Measurements from ENCODE around the gene IQSEC3.
"Not testable (repeated sequence)": the region's sequence is repeated elsewhere in the genome, so short reads cannot be mapped to it uniquely, and the experiment has no call there.

The IQSEC3 gene

DNA sequence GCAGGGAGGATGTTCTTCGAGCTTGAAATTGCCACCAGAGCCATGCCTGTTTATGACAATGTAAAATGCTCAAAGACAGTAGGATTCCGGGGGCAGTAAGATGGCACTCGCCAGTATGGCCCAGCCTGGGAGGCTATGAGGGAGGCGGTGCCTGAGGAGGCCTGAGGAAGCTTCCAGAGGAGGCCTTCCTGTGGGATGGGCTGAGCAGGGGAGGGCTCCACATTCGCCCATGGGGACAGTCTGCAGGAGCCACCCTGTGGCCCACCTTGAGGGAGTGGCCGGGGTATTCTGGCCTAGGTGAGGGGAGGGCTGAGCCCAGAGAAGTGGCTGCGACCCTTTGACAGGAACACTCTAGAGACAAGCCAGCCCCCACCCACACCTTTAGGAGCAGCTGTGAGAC lies 50.7 kb downstream of the IQSEC3 start:
- DNase-seq, result no peak
- TF ChIP-seq POLR2A (IDR thresholded peaks at IDR 0.05; ENCODE audit: low read length), result no peak
- TF ChIP-seq GATA1 (IDR thresholded peaks at IDR 0.05; ENCODE audit: low read depth, low read length), result no peak

DNA sequence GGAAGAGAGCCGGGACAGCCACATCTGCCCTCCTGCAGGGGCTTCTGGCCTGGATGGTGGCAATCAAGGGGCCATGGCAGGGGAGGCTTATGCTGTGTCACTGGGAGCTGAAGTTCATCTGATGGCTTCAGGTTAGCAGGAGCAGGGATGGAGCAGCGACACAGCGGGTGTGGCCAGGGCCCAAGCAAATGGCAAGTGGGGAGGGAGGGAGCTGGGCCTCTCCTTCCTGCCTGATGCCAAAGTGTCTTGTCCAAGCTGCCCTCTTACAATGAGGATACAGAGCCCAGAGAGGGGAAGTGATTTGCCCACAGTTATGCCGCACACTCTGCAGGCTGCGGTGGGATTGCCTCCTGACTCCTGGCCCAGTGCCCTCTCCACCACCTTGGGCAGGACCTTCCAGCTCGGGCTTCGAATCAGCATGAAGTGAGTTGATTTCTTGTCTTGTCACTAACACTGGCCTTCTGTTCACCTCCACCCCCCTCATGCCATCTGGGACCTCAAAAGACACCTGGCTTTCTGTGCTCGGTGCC lies 51.3 kb downstream of the IQSEC3 start:
- DNase-seq, result no peak

DNA sequence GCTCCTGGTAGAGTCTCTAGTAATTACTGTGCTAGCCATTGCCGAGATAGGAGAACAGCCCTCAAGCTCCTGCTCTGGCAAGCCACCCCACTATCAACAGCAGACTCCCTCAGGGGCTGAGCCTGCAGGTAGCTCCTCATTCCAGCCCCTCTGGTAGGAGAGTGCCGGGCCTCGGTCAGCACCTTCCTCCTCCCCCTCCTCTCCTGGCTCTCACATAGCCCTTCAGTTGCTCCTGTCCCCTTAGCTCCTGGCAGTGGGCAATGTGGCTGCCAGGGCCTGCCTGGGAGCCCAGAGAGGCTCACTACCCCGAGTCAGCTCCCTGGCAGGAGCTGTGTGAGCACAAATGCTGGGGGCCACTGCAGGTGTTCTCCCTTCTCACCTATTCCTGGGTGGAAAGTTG lies 52.0 kb downstream of the IQSEC3 start:
- no peak for DNase-seq
- TF ChIP-seq POLR2A (IDR thresholded peaks at IDR 0.05; ENCODE audit: low read length) (no peak), GATA1 (IDR thresholded peaks at IDR 0.05; ENCODE audit: low read depth, low read length) (no peak)

More for the DNA sequence above, 51.3 kb downstream of the IQSEC3 start:
- TF ChIP-seq GATA1 (IDR thresholded peaks at IDR 0.05; ENCODE audit: low read depth, low read length), result no peak
- no peak for TF ChIP-seq POLR2A (IDR thresholded peaks at IDR 0.05; ENCODE audit: low read length)

DNA sequence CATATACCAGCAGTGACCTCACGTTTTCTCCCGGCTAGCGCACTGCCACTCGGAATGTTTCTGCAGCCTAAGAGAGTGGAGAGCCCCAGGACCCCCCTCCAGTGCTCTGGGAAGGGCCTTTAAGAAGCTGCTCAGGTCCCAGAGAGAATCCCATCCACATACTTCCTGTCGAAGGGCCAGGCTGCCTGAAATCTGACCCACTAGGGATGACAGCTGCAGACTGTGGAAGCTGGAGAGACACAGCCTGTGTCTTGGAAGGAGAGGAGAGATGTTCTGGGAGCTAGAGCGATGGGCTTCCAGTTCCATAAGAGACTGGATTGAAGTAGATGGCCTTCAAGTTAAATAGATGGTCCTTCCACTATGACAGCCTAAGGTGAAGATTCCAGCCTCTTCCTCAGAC lies 54.4 kb downstream of the IQSEC3 start:
- no peak for DNase-seq
- no peak for TF ChIP-seq GATA1 (IDR thresholded peaks at IDR 0.05; ENCODE audit: low read depth, low read length)
- no peak for TF ChIP-seq POLR2A (IDR thresholded peaks at IDR 0.05; ENCODE audit: low read length)

DNA sequence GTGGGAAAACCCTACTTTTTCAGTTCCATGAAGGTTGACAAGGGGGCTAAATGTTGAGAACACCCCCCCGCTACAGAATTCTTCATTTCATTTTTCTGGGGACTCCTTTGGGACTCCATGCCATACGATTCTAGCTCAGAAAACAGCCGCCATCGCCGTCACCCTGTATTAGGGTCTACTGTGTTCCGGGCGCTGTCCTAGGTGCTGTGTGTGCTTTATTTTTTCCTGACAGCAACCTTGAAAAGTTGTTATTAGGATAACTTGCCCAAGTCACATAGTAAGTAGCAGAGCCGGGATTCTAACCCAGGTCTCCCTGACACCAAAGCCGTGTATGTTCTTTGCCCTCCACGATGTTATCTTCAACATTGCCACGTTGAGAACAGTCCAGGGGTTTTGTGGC lies 55.1 kb downstream of the IQSEC3 start:
- TF ChIP-seq GATA1 (IDR thresholded peaks at IDR 0.05; ENCODE audit: low read depth, low read length), result no peak
- no peak for TF ChIP-seq POLR2A (IDR thresholded peaks at IDR 0.05; ENCODE audit: low read length)
- DNase-seq, result no peak

DNA sequence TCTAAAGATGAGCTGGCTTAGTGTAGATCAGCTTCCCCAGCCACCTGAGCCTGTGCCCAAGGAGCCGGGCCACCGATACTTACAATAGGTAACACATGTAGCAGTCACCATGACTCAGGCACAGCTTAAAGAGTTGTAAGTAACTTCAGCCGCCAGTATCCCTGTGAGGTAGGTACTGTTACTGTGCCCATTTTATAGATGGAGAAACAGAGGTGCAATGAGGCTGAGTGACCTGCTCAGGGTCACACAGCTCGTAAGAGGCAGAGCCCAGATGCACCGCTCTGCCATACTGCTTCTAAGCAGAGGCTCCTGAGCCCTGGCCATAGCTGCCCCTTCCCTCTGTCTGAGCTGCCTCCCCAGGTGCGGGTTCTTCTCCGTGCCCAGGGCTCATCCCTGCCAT lies 58.5 kb downstream of the IQSEC3 start:
- DNase-seq, result no peak
- TF ChIP-seq POLR2A (IDR thresholded peaks at IDR 0.05; ENCODE audit: low read length), result no peak
- no peak for TF ChIP-seq GATA1 (IDR thresholded peaks at IDR 0.05; ENCODE audit: low read depth, low read length)

DNA sequence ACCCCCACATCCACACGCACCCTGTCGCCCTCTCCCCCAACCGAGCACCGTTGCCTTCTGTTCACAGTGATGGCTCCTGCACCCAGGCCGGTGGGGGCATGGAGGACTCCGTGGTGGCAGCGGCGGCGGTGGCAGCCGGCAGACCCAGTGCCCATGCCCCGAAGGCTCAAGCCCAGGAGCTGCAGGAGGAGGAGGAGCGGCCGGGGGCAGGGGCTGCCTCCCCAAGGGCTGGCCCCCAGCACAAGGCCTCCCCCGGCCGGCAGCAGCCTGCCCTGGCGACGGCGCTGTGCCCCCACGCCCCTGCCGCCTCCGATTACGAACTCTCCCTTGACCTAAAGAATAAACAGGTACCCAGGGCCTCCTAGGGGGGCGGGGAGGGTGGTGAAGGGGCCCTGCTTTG lies 59.0 kb downstream of the IQSEC3 start:
- no peak for DNase-seq
- TF ChIP-seq GATA1 (IDR thresholded peaks at IDR 0.05; ENCODE audit: low read depth, low read length) (no peak), POLR2A (IDR thresholded peaks at IDR 0.05; ENCODE audit: low read length) (no peak)

DNA sequence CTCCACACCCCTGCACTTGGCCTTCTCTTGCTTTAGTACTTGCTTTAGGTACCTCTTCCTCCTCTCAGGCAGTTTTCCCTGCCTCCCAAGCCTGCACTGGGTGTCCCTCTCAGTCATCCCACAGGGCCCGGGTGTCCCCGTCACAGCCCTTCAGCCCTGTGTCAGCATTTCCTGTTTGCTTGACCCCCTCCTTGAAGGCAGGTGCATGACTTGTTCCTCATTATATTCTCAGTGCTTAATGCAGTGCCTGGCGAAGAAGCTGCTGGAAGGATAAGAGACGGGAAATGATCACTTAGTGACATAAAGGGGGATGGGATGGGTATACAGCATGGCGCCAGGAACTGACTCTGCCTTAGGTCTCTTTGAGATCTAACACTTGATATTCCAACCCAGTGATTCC lies 61.5 kb downstream of the IQSEC3 start:
- DNase-seq, result no peak

DNA sequence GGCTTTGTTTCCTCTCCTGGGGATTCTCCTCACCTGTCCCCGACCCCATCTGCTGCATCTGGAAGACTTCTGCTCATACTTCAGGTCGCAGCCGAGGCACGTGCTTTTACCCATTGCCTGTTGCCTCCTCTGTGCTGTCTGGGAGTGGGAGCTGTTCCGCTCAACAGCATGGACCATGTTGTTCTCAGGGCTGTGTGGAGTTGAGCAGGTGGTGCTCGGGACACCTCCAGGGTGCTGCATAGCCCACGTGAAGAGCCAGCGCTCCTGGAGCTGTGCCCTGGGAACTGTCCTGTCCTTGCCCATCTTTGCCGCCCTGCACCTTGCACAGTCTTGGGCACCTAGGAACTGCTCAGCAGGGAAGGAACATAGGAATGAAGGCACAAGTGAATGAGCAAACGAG lies 62.4 kb downstream of the IQSEC3 start:
- TF ChIP-seq GATA1 (IDR thresholded peaks at IDR 0.05; ENCODE audit: low read depth, low read length), result no peak
- no peak for DNase-seq

More for the DNA sequence above, 61.5 kb downstream of the IQSEC3 start:
- TF ChIP-seq POLR2A (IDR thresholded peaks at IDR 0.05; ENCODE audit: low read length), result no peak
- no peak for TF ChIP-seq GATA1 (IDR thresholded peaks at IDR 0.05; ENCODE audit: low read depth, low read length)

DNA sequence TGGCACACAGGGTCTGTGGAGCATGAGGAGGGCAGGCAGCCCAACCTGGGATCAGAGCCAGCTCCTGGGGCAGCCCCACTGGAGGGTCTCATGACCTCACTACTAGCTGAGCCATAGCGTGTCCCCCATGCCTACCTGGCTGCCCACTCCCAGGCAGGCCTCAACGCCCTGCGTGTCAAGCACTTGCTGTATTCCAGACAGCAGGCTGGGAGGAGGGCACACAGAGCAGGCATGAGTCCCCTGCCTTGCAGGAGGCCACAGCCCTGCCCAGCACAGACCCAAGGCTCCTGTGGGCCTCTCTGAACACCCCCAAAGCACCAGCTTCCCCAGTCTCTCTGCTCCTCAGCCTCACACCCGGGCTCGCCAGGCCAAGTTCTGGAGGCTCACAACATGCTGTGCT lies 64.0 kb downstream of the IQSEC3 start:
- no peak for DNase-seq
- no peak for TF ChIP-seq GATA1 (IDR thresholded peaks at IDR 0.05; ENCODE audit: low read depth, low read length)
- TF ChIP-seq POLR2A (IDR thresholded peaks at IDR 0.05; ENCODE audit: low read length), result no peak

DNA sequence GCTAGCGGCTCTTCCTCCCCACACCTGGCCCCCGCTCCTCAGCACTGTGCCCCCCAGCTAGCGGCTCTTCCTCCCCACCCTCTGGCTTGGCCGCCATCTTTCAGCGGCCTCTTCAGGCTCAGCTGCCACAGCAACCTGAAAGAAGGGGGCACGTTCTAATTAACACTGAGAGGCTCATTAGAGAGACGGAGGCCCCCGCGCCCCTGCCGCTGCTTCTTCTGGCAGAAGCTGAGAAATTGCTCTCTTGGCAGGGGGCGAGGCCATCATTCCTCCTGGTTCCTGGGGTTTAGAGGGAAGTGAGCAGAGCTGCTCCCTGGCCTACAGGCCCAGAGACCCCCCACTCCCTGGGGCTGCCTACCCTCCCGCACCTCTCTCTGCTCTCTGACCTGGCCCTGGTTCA lies 64.4 kb downstream of the IQSEC3 start:
- TF ChIP-seq POLR2A (IDR thresholded peaks at IDR 0.05; ENCODE audit: low read length) (no peak), GATA1 (IDR thresholded peaks at IDR 0.05; ENCODE audit: low read depth, low read length) (no peak)

DNA sequence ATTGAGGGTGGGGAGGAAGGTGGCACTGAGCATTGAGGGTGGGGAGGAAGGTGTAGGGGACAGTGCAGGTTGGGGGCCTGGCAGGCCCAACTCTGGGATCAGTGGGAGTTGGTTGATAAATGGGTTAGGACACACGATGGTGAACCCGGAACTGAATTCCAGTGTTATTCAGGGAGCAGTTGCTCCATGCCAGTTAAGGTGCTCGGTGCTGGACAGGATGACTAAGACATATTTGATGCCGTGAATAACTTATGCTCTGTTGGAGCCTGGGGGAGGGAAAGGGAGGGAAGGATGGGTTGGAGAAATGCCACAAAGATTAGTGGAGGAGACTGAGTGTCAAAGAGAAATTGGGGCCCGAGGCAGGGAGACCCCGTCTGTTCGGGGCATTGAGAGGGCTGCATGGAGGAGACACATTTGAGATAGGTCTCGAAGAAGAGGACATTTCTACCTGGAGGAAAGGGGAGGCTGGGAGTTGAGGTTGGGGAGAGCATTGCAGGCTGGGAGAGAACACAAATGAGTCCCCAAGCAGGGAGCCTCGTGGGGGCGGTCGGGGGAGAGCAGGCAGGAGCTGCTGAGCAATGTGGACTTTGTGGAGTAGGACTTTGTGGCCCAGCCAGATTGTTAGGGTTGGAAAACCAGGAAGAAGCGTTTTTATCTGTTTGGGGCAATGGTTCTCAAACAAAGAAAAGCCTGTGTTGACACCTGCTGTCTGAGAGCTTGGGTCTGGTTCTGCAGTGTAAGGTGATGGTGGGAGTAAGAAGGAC lies 65.3 kb downstream of the IQSEC3 start:
- TF ChIP-seq GATA1 (IDR thresholded peaks at IDR 0.05; ENCODE audit: low read depth, low read length) (no peak), POLR2A (IDR thresholded peaks at IDR 0.05; ENCODE audit: low read length) (no peak)
- no peak for DNase-seq

More for the DNA sequence above, 64.4 kb downstream of the IQSEC3 start:
- DNase-seq, result no peak

DNA sequence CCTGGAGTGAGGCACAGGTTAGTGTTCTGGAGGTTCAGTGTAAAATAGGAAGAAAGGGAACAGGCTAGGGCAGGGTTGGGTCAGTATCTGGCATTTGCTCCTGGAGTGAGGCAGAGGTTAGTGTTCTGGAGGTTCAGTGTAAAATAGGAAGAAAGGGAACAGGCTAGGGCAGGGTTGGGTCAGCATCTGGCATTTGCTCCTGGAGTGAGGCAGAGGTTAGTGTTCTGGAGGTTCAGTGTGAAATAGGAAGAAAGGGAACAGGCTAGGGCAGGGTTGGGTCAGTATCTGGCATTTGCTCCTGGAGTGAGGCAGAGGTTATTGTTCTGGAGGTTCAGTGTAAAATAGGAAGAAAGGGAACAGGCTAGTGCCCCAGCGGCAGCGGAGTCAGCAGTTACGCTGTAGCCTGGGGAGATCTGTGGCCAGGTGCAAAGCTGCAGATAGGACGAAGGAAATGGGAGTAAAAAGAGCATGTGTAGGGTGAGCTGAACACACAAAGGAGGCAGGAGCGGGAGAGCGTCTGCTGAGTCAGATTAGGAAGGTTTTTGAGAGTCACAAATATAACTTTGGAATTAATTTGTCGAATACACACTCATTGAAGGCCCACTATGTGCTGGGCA lies 67.2 kb downstream of the IQSEC3 start:
- not testable (repeated sequence) for DNase-seq

DNA sequence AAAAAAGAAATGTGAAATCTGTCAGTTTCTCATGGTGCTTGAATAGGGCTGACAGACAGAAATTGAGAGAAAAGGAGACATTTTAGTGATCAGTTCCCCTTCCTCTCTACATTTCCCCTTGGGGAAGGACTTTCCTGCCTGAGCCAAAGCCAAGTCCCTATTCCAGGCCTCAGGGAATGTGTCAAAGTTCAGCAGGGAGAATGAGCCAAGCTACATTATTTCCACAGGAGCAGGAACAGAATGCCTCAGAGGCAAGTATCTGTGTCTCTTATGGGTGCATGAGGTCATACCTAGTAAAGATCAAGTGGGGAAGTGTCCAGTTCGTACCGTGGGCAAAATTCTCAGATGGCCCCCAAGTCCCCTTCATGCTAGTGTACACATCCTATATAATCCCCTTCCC lies 68.6 kb downstream of the IQSEC3 start:
- no peak for DNase-seq
- no peak for TF ChIP-seq GATA1 (IDR thresholded peaks at IDR 0.05; ENCODE audit: low read depth, low read length)
- TF ChIP-seq POLR2A (IDR thresholded peaks at IDR 0.05; ENCODE audit: low read length), result no peak

All from erythroblast (primary cell).